HG03280 (cell line): ENCODE measurements around the gene FKBP8.
A peak's percentile ranks its signal among the peaks of the same experiment; 100 is the strongest.
"Not testable (repeated sequence)": the region's sequence is repeated elsewhere in the genome, so short reads cannot be mapped to it uniquely, and the experiment has no call there.

ENCODE experiments used
- ATAC-seq: cut with Tn5 transposase; IDR thresholded peaks from one replicate; pipeline ENCODE4 v1.9.1; 2021; ENCODE audit warnings: mild to moderate bottlenecking, moderate library complexity; ENCODE audit not compliant: unreplicated experiment

FKBP8 gene

GRCh38 chr19:18542941-18543813, at the start of gene FKBP8:
FKBP8 (minus strand) TSS chr19:18543573; CDS start chr19:18541970, 1,603 bp downstream.
- ATAC-seq = peak; percentile 95

DNA sequence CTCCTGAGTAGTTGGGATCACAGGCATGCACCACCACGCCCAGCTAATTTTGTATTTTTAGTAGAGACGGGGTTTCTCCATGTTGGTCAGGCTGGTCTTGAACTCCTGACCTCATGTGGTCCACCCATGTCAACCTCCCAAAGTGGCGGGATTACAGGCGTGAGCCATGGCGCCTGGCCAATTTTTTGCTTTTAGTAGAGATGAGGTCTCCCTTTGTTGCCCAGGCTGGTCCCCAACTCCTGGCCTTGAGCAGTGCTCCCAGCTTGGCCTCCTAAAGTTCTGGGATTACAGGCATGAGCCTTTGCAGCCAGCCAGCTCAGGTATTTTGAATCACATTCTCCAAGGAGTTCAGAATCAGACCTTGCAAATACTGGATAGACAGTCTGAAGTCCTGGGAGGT, 49.4 kb upstream of the FKBP8 start:
- ATAC-seq = not testable (repeated sequence)

DNA sequence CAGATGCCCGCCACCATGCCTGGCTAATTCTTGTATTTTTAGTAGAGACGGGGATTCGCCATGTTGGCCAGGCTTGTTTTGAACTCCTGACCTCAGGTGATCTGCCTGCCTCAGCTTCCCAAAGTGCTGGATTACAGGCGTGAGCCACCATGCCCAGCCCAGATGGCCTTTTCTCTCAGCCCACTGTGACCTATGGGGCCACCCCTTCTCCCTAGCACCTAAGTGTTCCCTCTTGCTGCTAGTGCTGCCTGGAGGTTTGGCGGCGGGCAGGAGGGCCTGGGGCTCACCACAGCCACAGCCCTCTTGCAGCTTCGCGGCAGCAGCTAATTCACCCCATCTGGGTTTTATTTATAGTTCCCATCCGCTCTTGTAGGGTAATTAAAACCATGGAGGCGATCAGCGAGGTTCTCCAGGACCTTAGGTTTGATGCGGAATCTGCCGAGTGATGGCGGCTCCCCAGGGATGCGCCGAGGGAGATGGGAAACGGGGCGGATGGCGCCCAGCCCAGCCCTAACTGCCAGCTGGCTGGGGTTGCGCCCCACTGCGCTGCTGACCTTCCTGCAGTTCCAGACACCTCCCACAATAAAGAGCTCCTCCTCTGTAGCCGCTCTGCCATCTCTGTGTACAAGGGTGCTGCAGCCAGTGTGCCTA, 48.5 kb upstream of the FKBP8 start:
- no peak for ATAC-seq

GRCh38 chr19:18590273-18591272, 47.2 kb upstream of the FKBP8 start:
- ATAC-seq = no peak

DNA sequence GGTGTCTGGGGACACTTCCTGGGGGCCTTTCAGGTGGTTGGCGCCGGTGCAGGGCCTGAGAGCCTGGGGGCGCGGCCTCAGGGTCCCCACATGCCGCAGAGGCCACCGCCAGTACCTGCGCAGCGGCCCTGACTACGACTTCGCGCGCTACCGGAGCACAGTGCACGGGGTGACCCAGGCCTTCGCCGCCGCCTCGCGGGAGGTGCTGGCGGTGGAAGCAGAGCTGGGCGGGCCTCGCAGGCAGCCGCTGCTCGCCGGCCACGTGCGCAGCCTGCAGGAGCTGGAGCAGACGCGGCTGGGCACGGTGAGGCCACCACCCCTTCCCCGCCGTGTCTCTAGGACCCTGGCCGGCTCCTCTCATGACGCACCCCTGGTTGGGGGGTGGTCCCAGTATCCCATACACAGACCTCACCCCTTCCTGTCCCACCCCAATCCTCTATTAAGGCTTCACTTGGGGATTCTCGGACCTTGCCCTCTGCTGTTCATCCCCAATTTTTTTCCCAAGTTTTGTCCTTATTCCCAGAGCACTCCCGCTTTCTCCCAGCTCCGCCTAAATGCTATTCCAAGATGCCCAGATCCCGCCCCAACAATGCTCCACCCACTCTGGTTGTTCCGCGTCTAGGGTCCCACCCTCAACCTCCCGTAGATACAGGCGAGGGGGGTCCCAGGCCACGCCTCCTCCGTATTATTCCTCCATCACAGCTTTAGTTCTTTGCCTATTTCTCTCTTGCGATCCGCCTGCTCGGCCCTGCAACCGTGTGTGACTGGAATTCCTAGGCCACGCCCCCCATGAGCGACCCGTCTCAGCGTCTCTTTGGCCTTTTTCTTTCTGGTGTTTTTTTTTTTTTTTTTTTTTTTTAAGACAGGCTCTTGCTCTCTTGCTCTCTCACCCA, 46.3 kb upstream of the FKBP8 start:
- ATAC-seq = peak; percentile 31

- ATAC-seq = peak; percentile 67
Measured at GRCh38 chr19:18588611-18589379, 45.4 kb upstream of the FKBP8 start, which contains the start of gene REX1BD. REX1BD (plus strand) TSS chr19:18588798; CDS start chr19:18588802, 4 bp downstream.

DNA sequence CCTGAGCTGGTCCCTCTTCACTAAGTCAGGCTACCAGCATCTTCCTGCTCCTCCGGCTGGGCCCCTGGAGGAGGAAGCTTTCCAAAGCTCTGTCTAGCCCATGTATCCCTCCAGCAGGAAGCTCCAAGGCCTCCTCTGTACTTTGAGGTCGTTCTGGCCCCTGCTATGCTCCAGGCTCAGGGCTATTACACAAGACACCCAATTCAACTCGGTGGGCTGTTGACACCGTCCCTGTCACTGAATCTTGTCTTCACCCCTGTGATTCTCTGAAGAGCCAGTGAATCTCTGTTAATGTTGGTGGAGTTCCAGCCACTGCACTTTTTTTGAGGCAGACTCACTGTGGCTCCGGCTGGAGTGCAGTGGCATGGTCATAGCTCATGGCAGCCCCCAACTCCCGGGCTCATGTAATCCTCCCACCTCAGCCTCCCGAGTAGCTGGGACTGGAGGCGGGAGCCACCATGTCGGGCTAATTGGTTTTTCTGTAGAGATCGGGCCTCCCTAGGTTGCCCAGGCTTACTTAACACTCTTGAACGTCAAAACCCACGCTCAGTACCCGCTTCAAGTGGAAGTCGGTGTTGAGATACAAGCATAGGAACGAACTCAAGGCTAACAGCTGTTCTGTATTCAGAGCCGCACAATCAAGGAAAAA, 44.7 kb upstream of the FKBP8 start:
- peak; percentile 3 for ATAC-seq

- ATAC-seq = no peak
Measured at GRCh38 chr19:18587561-18587960, 44.2 kb upstream of the FKBP8 start.

GRCh38 chr19:18586306-18586705, 42.9 kb upstream of the FKBP8 start:
- ATAC-seq = no peak

DNA sequence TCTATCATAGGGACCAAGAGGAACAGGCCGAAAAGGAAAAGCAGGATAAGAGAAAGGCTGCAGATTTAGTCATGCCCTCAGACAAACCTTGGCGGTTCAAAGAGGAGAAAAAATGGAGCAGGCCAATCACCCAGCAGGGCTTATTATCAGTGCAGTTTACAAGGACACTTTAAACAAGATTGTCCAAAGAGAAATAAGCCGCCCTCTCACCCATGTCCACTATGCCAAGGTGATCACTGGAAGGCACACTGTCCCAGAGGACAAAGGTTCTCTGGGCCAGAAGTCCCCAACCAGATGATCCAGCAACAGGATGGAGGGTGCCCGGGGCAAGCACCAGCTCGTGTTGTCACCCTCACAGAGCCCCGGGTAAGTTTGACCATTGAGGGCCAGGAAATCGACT, 36.9 kb upstream of the FKBP8 start:
- no peak for ATAC-seq

DNA sequence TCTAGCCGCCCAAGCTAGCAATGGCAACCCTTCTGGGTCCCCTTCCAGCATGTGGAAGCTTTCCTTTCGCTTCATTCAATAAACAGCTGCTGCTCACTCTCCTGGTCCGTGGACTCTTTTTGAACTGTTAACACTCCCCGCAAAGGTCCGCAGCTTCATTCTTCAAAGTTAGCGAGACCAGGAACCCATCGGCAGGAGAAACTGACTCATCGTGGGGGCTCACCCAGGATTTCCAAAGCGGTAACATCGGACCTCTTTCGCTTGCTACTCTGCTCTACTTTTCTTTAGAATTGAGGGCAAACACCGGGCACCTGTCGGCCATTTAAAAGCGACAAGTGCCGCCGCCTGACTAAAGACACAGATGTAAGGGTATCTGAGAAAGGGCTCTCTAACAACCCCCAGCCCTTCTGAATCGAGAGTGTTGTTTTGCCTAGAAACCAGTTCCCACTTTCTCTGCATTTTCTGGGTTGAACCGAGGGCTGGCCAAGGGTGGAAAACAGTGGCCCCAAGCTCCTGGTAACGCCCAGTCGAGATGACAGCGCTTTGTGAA, 34.1 kb upstream of the FKBP8 start:
- ATAC-seq = no peak

DNA sequence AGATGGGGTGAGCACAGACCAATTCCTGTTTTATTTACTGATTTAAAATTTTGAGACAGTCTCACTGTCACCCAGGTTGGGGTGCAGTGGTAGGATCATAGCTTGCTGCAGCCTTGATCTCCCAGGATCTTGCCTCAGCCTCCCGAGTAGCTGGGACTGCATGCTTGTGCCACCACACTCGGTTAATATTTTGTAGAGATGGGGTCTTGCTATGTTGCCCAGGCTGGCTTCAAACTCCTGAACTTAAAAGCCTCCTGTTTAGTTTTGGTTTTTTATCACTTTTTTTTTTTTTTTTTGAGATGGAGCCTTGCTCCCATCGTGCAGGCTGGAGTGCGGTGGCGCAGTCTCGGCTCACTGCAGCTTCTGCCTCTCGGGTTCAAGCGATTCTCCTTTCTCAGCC, 33.0 kb upstream of the FKBP8 start:
- no peak for ATAC-seq

- no peak for ATAC-seq
Measured at GRCh38 chr19:18574691-18575291, 31.4 kb upstream of the FKBP8 start.

DNA sequence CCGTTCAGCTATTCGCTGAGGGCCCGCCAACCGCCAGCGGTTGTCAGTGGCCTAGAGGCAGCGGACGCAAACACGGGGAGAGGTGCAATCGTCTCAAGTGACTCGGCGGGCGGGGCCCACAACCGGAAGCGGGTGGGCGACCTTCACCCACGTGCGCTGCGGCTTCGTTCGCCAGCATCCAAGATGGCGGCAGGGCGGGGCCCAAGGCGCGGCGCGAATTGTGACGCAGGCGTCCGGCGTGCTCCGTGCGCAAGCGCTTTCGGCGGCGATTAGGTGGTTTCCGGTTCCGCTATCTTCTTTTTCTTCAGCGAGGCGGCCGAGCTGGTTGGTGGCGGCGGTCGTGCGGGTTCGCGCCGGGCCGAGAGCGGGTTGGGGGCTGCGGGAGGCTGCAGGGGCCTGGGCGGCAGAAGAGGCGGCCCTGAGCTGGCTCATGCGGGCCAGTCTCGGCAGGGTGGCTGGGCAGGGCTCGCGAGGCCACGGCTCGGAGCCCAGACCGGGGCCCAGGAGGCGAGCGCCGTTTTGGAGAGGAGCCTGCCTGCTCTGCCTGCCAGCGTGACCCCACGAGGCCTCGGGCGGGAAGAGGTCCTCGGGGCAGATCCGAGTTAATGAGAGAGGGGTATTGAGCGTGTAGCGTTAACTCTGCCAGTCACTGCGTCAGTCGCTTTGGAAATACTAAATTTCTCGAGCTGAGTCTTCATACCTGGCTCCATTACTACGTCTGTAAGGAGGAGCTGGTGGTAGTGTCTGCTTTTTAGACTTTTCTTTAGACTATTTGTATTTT, 28.4 kb upstream of the FKBP8 start, which contains the start of gene UBA52:
TSS of gene UBA52 (plus strand) at position 294 of the 781 bp plus-strand sequence. CDS start 1,444 bp downstream, outside the sequence.
- ATAC-seq = peak; percentile 93

- no peak for ATAC-seq
Measured at GRCh38 chr19:18568367-18568766, 25.0 kb upstream of the FKBP8 start.

DNA sequence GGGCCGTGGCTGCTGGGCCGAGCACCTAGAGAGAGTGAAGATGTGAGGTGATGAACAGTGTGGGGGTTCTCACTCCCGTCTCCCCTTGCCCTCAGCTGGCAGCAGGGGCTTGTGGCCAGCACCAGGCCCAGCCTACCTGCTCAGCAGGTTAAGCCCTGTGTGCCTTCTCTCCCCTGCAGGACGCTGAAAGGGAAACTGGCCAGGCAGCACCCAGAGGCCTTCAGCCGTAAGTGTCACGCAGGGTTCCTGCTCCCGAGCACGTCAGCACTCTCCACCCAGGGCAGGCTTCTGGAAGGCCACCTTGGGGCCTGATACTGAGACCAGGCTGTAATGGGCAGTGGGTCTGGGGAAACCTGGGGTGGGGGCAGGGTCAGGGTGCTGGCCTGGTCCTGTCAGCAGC, 23.6 kb upstream of the FKBP8 start:
- no peak for ATAC-seq

DNA sequence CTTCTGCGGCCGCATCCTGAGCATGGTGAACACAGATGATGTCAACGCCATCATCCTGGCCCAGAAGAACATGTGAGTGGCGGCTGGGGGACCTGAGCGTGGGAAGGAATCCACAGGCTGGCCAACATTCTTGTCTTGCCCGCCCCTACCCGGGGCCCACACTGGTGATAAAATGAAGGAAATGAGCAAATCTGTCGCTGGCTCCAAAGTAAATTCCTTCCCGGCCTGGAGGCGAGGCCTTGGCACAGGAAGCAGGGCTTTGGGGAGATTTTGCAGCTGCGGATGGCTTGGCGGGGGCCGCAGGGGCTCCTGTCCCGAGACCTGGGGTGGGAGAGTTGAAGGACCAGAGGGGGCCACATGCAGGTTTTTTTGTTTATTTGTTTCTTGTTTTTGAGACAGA, 18.7 kb upstream of the FKBP8 start:
- ATAC-seq = no peak
